NCI-H2029 treated with DMSO at 0.1 percent for 48 hours (cell line): ENCODE measurements around the gene ARMC6.
"Not testable (repeated sequence)": the region's sequence is repeated elsewhere in the genome, so short reads cannot be mapped to it uniquely, and the experiment has no call there.

Experiments
- DNase-seq: peaks from one replicate; lab custom pipeline; 2025; lab: John Stamatoyannopoulos, UW

The ARMC6 gene

GRCh38 chr19:19023376-19023775 lies 10.0 kb upstream of the ARMC6 start:
- DNase-seq: not testable (repeated sequence)

- DNase-seq: no peak
Observed at GRCh38 chr19:19025861-19026260, 7.5 kb upstream of the ARMC6 start.

GRCh38 chr19:19026299-19026971 lies 7.0 kb upstream of the ARMC6 start:
- no peak for DNase-seq

GRCh38 chr19:19027228-19027627 lies 6.2 kb upstream of the ARMC6 start:
- no peak for DNase-seq

GRCh38 chr19:19028526-19028925 lies 4.9 kb upstream of the ARMC6 start:
- no peak for DNase-seq

GRCh38 chr19:19031891-19032290 lies 1.5 kb upstream of the ARMC6 start:
- no peak for DNase-seq

- DNase-seq: no peak
Observed at GRCh38 chr19:19032420-19033175, 805 bp upstream of the ARMC6 start.

- DNase-seq: no peak
Observed at GRCh38 chr19:19033176-19033425, 302 bp upstream of the ARMC6 start.

- peak; percentile 67 for DNase-seq
Observed at GRCh38 chr19:19034204-19034624, 811 bp downstream of the ARMC6 start.

- DNase-seq: no peak
Observed at GRCh38 chr19:19039901-19040300, 6.5 kb downstream of the ARMC6 start.

GRCh38 chr19:19040417-19040816 lies 7.0 kb downstream of the ARMC6 start:
- DNase-seq: peak; percentile 52

- no peak for DNase-seq
Observed at GRCh38 chr19:19042732-19043280, 9.4 kb downstream of the ARMC6 start.

- DNase-seq: no peak
Observed at GRCh38 chr19:19043481-19043880, 10.1 kb downstream of the ARMC6 start.

GRCh38 chr19:19043881-19044280 lies 10.5 kb downstream of the ARMC6 start:
- no peak for DNase-seq

- no peak for DNase-seq
Observed at GRCh38 chr19:19049406-19049805, 16.0 kb downstream of the ARMC6 start.

- no peak for DNase-seq
Observed at GRCh38 chr19:19050104-19050503, 16.7 kb downstream of the ARMC6 start.

GRCh38 chr19:19050731-19051130 lies 17.3 kb downstream of the ARMC6 start:
- no peak for DNase-seq

GRCh38 chr19:19051478-19052213 lies 18.2 kb downstream of the ARMC6 start:
- DNase-seq: no peak

GRCh38 chr19:19052921-19053320 lies 19.5 kb downstream of the ARMC6 start:
- DNase-seq: no peak

- DNase-seq: peak; percentile 21
Observed at GRCh38 chr19:19053508-19054314, 20.3 kb downstream of the ARMC6 start.

GRCh38 chr19:19054315-19054938 lies 21.0 kb downstream of the ARMC6 start:
- no peak for DNase-seq
